Iris pigment epithelial cell (primary cell): ENCODE data around the gene PLA2G7.
"Not testable (repeated sequence)": the region's sequence is repeated elsewhere in the genome, so short reads cannot be mapped to it uniquely, and the experiment has no call there.

Experiments
- DNase-seq: peaks from one replicate; pipeline ENCODE4 v3.0.0-alpha.2; 2011; ENCODE audit warnings: low read depth

The PLA2G7 gene

GRCh38 chr6:46734867-46735719 is at the start of gene PLA2G7:
PLA2G7 (minus strand) TSS chr6:46735375; CDS start chr6:46722891, 12,484 bp downstream.
- no peak for DNase-seq

- DNase-seq: no peak
Observed at GRCh38 chr6:46784535-46784934, 49.4 kb upstream of the PLA2G7 start.

GRCh38 chr6:46781478-46782378 is 46.6 kb upstream of the PLA2G7 start:
- DNase-seq: peak; percentile 65

- DNase-seq: no peak
Observed at GRCh38 chr6:46777476-46778346, 42.5 kb upstream of the PLA2G7 start.

- DNase-seq: no peak
Observed at GRCh38 chr6:46776070-46776712, 41.0 kb upstream of the PLA2G7 start.

GRCh38 chr6:46774736-46775135 is 39.6 kb upstream of the PLA2G7 start:
- DNase-seq: not testable (repeated sequence)

- no peak for DNase-seq
Observed at GRCh38 chr6:46773201-46773855, 38.2 kb upstream of the PLA2G7 start.

- no peak for DNase-seq
Observed at GRCh38 chr6:46772762-46773161, 37.6 kb upstream of the PLA2G7 start.

- DNase-seq: no peak
Observed at GRCh38 chr6:46772016-46772415, 36.8 kb upstream of the PLA2G7 start.

GRCh38 chr6:46764961-46765360 is 29.8 kb upstream of the PLA2G7 start:
- no peak for DNase-seq

- not testable (repeated sequence) for DNase-seq
Observed at GRCh38 chr6:46764280-46764679, 29.1 kb upstream of the PLA2G7 start.

GRCh38 chr6:46763466-46763865 is 28.3 kb upstream of the PLA2G7 start:
- DNase-seq: no peak

- DNase-seq: no peak
Observed at GRCh38 chr6:46760925-46761324, 25.8 kb upstream of the PLA2G7 start.

GRCh38 chr6:46758960-46759753 is 24.0 kb upstream of the PLA2G7 start:
- no peak for DNase-seq

GRCh38 chr6:46757214-46757596 is 22.0 kb upstream of the PLA2G7 start:
- DNase-seq: no peak

- DNase-seq: no peak
Observed at GRCh38 chr6:46756469-46757213, 21.5 kb upstream of the PLA2G7 start.

- no peak for DNase-seq
Observed at GRCh38 chr6:46755865-46756264, 20.7 kb upstream of the PLA2G7 start.

- no peak for DNase-seq
Observed at GRCh38 chr6:46751658-46752057, 16.5 kb upstream of the PLA2G7 start.

- no peak for DNase-seq
Observed at GRCh38 chr6:46749731-46750130, 14.6 kb upstream of the PLA2G7 start.
